GM13977 (cell line): ENCODE results near the gene EXOC6.
A peak's percentile ranks its signal among the peaks of the same experiment; 100 is the strongest.

ENCODE experiments used
- DNase-seq: peaks from one replicate; pipeline ENCODE4 v3.0.0; 2012; ENCODE audit warnings: low spot score
- in situ Hi-C: fragments of 300-500 bp; cut with MboI; formaldehyde crosslinking; loops from one replicate; pipeline ENCODE4 v1.12.0; 2022; ENCODE audit warnings: low sequenced_read_pairs, low pct_unique_long_range_greater_than_20kb, mixed read lengths, inconsistent platforms; ENCODE audit not compliant: unreplicated experiment
- TF ChIP-seq, protein P1 (sequence below): IDR thresholded peaks from 2 replicates; pipeline ENCODE4 v1.5.1; 2012; ENCODE audit warnings: mild to moderate bottlenecking, control low read depth; ENCODE audit not compliant: insufficient read depth; ENCODE audit errors: extremely low read depth, missing control alignments

EXOC6 gene

DNA sequence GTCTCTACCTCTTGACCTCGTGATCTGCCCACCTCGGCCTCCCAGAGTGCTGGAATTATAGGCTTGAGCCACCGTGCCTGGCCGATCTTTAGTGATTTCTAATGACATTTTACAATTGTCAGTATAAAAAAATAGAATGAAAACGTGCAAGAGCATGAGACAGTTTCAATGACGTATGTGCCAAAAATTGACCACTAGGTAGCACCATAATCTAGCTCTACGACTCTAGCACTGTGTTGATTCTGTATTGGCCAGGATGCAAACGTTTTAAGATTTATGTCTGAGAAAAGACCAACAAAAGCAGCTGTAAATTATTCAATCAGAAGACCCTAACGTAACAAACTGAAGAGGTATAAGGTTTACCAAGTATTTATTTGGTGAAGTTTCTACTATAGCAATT lies 25.4 kb upstream of the EXOC6 start:
- peak; percentile 23 for DNase-seq
- in situ Hi-C loops, result no loop called here

DNA sequence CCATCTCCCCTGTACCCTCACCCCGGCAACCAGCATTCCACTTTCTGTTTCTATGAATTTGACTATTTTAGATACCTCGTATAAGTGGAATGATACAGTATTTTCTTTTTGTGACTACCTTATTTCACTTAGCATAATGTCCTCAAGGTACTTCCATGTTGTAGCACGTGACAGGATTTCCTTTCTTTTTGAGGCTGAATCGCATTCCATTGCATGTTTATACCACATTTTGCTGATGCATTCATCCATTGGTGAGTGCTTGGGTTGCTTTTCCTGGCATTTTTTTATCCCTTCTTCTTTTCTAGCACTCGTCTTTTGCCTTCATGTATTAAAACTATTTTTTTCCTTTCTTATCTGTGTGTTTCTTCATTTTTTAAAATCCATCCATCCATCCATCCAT lies 22.3 kb upstream of the EXOC6 start:
- in situ Hi-C loops, result no loop called here
- TF ChIP-seq, protein P1, sequence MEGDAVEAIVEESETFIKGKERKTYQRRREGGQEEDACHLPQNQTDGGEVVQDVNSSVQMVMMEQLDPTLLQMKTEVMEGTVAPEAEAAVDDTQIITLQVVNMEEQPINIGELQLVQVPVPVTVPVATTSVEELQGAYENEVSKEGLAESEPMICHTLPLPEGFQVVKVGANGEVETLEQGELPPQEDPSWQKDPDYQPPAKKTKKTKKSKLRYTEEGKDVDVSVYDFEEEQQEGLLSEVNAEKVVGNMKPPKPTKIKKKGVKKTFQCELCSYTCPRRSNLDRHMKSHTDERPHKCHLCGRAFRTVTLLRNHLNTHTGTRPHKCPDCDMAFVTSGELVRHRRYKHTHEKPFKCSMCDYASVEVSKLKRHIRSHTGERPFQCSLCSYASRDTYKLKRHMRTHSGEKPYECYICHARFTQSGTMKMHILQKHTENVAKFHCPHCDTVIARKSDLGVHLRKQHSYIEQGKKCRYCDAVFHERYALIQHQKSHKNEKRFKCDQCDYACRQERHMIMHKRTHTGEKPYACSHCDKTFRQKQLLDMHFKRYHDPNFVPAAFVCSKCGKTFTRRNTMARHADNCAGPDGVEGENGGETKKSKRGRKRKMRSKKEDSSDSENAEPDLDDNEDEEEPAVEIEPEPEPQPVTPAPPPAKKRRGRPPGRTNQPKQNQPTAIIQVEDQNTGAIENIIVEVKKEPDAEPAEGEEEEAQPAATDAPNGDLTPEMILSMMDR, result no peak
- no peak for DNase-seq

More for the DNA sequence above, 25.4 kb upstream of the EXOC6 start:
- TF ChIP-seq, protein P1, result no peak

DNA sequence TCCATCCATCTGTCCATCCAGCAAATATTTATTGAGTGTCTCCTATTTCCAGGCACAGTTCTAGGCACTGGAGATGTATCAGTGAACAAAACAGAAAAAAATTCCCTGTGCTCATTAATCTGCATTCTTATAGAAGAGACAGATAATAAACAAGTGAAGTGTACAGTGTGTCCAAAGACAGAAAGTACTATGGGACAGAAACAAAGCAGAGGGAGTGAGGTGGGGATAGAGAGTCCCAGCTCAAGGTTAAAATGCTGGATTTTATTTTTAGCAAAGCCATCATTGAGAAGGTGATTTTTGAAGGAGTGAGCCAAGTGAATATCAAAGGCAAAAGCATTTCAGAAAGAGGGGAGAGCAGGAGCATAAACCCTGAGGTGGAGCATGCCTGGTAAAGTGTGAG lies 21.8 kb upstream of the EXOC6 start:
- TF ChIP-seq, protein P1, result no peak
- in situ Hi-C loops, result no loop called here
- DNase-seq, result no peak

DNA sequence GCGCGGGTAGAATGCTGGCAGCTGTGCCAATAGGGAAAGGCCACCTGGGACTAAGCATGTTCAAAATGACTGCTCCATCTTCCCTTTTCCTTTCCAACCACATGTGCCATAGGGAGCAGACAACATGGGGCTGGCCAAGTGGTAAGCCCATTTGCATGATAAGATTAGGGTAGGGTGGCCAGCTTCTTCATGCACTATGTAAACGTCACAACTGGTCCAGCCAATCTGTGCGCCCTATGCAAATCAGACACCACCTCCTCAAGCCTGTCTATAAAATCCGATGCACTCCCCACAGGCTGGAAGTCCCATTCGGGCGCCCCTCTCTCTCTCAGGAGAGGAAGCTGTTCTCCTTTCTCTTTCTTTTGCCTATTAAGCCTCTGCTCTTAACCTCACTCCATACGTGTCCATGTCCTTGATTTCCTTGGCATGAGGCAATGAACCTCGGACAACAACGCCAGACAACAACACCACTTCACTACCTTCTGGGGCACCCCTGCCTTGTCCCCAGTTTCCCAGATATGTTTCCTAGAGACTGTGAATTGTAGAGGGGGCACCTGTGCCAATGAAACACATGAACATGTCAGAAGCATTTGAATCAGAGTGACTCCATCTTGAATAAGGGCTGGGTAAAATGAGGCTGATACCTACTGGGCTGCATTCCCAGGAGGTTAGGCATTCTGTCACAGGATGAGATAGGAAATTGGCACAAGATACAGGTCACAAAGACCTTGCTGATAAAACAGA lies 19.1 kb upstream of the EXOC6 start:
- in situ Hi-C loops, result no loop called here
- TF ChIP-seq, protein P1, result no peak
- no peak for DNase-seq

DNA sequence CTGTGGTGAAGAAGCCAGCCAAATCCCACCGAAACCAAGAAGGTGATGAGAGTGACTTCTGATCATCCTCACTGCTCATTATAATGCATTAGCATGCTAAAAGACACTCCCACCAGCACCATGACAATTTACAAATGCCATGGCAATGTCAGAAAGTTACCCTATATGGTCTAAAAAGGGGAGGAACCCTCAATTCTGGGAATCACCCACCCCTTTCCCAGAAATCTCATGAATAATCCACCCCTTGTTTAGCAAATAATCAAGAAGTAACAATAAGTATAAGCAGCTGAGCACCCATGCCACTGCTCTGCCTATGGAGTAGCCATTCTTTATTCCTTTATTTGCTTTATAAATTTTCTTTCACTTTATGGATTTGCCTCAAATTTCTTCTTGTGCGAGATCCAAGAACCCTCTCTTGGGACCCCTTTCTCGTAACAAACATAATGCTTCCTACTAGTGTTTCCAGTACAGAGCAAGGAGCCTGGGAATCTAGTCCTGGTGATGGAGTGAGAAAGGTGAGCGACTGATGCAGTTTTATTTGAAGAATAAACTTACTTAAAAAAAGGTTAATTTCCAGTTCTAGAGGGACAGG lies 18.4 kb upstream of the EXOC6 start:
- TF ChIP-seq, protein P1, result no peak
- DNase-seq, result no peak
- in situ Hi-C loops, result no loop called here

DNA sequence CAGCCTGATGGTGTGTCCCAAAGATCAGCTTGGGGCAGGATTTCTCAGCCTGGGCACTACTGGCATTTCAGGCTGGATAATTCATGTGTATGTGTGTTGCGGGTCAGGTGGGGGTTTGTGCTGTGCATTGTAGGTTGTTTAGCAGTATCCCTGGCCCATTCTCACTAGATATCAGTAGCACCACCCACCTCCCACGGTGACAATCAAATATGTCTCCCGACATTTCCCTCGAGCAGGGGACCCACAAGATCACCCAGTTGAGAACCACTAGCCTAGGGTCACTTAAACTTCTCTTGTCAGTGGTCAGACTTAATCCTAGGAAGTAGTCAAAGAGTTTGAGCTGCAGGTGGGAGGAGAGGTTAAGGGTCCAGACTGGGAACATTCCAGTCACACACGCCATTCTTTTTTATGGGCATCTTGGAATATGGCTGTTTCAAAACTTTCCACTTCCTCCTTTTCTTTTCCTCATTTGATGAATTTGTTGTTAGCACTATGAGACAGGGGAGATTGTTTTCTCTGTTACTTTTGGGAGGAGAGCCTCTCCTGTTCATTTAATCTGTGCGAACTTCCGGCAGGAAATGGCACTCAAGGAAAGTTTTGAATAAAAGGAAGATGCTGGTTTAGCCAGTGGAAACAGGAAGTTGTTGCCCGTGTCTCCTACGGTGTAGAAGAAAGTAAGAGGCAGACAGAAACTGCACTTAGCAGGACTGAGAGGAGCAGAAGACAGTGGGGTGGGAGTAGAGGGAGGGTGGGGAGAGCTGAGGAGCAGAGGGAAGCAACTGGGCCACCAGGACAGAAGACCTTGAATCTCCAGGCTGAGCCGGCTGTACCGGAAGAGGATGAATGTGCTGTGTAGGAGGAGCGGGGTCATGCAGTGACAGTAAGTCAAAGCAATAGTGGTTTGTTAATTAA lies 17.6 kb upstream of the EXOC6 start:
- DNase-seq, result no peak
- TF ChIP-seq, protein P1, result no peak
- in situ Hi-C loops, result no loop called here
